GM21367 (cell line): ENCODE results near the gene USP25.
A peak's percentile ranks its signal among the peaks of the same experiment; 100 is the strongest.

Experiments
- ATAC-seq: cut with Tn5 transposase; IDR thresholded peaks from one replicate; pipeline ENCODE4 v1.9.1; 2021; ENCODE audit not compliant: unreplicated experiment

USP25 gene

GRCh38 chr21:15801352-15801863 lies 71.6 kb downstream of the USP25 start:
- no peak for ATAC-seq

GRCh38 chr21:15804247-15805005 lies 74.6 kb downstream of the USP25 start:
- no peak for ATAC-seq

- no peak for ATAC-seq
Measured at GRCh38 chr21:15809065-15809464, 79.3 kb downstream of the USP25 start.

- ATAC-seq: no peak
Measured at GRCh38 chr21:15809818-15810217, 80.0 kb downstream of the USP25 start.

GRCh38 chr21:15815285-15815684 lies 85.5 kb downstream of the USP25 start:
- ATAC-seq: no peak

- ATAC-seq: no peak
Measured at GRCh38 chr21:15820327-15820726, 90.5 kb downstream of the USP25 start.

- no peak for ATAC-seq
Measured at GRCh38 chr21:15820852-15821379, 91.1 kb downstream of the USP25 start.

GRCh38 chr21:15823486-15824150 lies 93.8 kb downstream of the USP25 start:
- ATAC-seq: no peak

GRCh38 chr21:15825700-15826099 lies 95.9 kb downstream of the USP25 start:
- ATAC-seq: no peak

- peak; percentile 85 for ATAC-seq
Measured at GRCh38 chr21:15826147-15826780, 96.5 kb downstream of the USP25 start.

GRCh38 chr21:15826908-15827601 lies 97.3 kb downstream of the USP25 start:
- no peak for ATAC-seq

GRCh38 chr21:15831497-15831896 lies 101.7 kb downstream of the USP25 start:
- ATAC-seq: no peak

GRCh38 chr21:15837645-15838044 lies 107.9 kb downstream of the USP25 start:
- no peak for ATAC-seq

- no peak for ATAC-seq
Measured at GRCh38 chr21:15839026-15839425, 109.2 kb downstream of the USP25 start.

- no peak for ATAC-seq
Measured at GRCh38 chr21:15839601-15840000, 109.8 kb downstream of the USP25 start.

GRCh38 chr21:15840406-15840805 lies 110.6 kb downstream of the USP25 start:
- no peak for ATAC-seq

- no peak for ATAC-seq
Measured at GRCh38 chr21:15841856-15842564, 112.2 kb downstream of the USP25 start.

GRCh38 chr21:15842565-15842880 lies 112.7 kb downstream of the USP25 start:
- ATAC-seq: no peak

GRCh38 chr21:15843766-15844165 lies 114.0 kb downstream of the USP25 start:
- no peak for ATAC-seq
